ENCODE measurements around the gene DEPDC1B.
"Not testable (repeated sequence)": the region's sequence is repeated elsewhere in the genome, so short reads cannot be mapped to it uniquely, and the experiment has no call there.

DEPDC1B gene

DNA sequence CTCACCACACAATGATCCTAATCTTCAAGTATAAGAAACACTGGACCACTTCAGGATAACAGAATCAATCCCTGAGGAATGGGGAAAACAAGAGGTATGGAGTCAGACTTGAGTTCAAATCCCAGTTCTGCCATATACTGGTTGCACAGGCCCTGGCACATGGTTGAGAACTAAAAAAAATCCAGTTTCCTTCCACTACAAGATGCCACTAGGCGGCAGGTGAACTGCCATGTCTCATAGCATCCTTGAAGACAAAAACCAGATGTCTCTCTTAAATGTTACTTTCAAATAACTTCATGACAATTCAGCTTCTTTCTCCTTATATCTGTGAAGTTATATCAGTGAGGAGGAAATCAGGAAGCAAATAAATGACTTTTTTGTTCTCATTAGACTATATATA is 11.0 kb downstream of the DEPDC1B start:
- DNase-seq = no peak
- no peak overlapping the region for H3K27ac ChIP-seq
- no peaks in the 10 kb centered on the region for H3K27me3 ChIP-seq (replicated peaks)
- in situ Hi-C loops (cut with HindIII; ENCODE audit: low pct_ligation_motif_present, low sequenced_read_pairs) = no loop called here
- H3K36me3 ChIP-seq (replicated peaks) = no peaks in the 10 kb centered on the region
- no peak overlapping the region for H3K4me3 ChIP-seq (ENCODE audit: low read depth, low read length)
- TF ChIP-seq CTCF (IDR thresholded peaks at IDR 0.05; ENCODE audit: low read depth, low read length, missing control alignments) = peak; percentile 13

DNA sequence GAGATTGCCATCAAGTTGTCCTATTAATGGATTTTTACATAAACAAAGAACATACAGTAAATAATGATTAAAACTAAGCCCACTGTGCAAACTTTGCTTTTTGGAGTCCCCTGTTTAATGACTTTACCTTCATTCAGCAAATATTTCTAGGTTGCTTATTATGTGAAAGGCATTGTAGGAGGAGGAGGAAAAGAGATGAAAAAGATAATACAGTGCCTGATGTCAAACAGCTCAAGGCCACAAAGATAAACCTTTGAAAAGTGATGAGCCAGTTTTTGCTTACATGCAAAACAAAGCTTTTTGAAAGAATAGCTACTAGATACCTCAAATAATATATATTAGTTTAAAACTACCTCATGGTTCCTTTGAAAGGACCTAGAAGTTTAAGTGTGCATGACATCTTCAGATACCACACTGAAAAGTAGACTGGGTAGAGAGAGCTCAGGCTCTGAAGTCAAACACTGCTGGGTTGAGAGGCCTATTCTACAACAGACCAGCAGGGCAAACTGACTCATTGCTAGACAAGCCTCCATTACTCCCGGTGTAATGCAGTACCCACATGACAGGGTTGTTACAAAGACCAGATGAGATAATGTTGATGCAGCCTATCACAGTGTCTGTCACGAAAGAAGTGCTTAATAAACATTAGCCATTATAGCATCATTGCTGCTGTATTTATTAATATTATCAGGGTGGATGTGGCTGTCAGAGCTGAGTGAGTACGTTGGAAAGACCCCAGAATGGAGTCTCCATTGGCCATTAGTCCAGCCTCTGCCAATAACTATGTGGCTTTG is 11.8 kb downstream of the DEPDC1B start:
- DNase-seq = peak; percentile 80
- in situ Hi-C loops (cut with HindIII; ENCODE audit: low pct_ligation_motif_present, low sequenced_read_pairs) = no loop called here
- H3K4me3 ChIP-seq (ENCODE audit: low read depth, low read length) = no peak overlapping the region
- TF ChIP-seq CTCF (IDR thresholded peaks at IDR 0.05; ENCODE audit: low read depth, low read length, missing control alignments) = peak; percentile 71
- H3K36me3 ChIP-seq (replicated peaks) = no peaks in the 10 kb centered on the region
- no peaks in the 10 kb centered on the region for H3K27me3 ChIP-seq (replicated peaks)
- H3K27ac ChIP-seq = no peak overlapping the region

GRCh38 chr5:60686157-60686556 is 13.8 kb downstream of the DEPDC1B start:
- Histone ChIP-seq H3K27ac (no peak overlapping the region), H3K36me3 (replicated peaks) (no peaks in the 10 kb centered on the region), H3K4me3 (ENCODE audit: low read depth, low read length) (no peak overlapping the region), H3K27me3 (replicated peaks) (no peaks in the 10 kb centered on the region)
- TF ChIP-seq CTCF (IDR thresholded peaks at IDR 0.05; ENCODE audit: low read depth, low read length, missing control alignments) = no peak
- DNase-seq = no peak
- in situ Hi-C loops (cut with HindIII; ENCODE audit: low pct_ligation_motif_present, low sequenced_read_pairs) = no loop called here

GRCh38 chr5:60685700-60686099 is 14.3 kb downstream of the DEPDC1B start:
- Histone ChIP-seq H3K36me3 (replicated peaks) (no peaks in the 10 kb centered on the region), H3K27me3 (replicated peaks) (no peaks in the 10 kb centered on the region), H3K27ac (no peak overlapping the region), H3K4me3 (ENCODE audit: low read depth, low read length) (no peak overlapping the region)
- in situ Hi-C loops (cut with HindIII; ENCODE audit: low pct_ligation_motif_present, low sequenced_read_pairs) = no loop called here
- DNase-seq = no peak
- no peak for TF ChIP-seq CTCF (IDR thresholded peaks at IDR 0.05; ENCODE audit: low read depth, low read length, missing control alignments)

- no peak for TF ChIP-seq CTCF (IDR thresholded peaks at IDR 0.05; ENCODE audit: low read depth, low read length, missing control alignments)
- DNase-seq = no peak
- Histone ChIP-seq H3K27me3 (replicated peaks) (no peaks in the 10 kb centered on the region), H3K36me3 (replicated peaks) (no peaks in the 10 kb centered on the region), H3K4me3 (ENCODE audit: low read depth, low read length) (no peak overlapping the region), H3K27ac (no peak overlapping the region)
- in situ Hi-C loops (cut with HindIII; ENCODE audit: low pct_ligation_motif_present, low sequenced_read_pairs) = no loop called here
Observed at GRCh38 chr5:60685028-60685427, 14.9 kb downstream of the DEPDC1B start.

DNA sequence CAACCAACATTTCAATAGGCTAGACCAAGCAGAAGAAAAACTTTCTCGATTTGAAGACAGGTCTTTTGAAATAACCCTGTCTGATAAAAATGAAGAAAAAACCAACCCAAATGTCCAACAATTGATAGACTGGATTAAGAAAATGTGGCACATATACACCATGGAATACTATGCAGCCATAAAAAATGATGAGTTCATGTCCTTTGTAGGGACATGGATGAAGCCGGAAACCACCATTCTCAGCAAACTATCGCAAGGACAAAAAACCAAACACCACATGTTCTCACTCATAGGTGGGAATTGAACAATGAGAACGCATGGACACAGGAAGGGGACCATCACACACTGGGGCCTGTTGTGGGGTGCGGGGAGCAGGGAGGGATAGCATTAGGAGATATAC is 18.0 kb downstream of the DEPDC1B start:
- H3K27ac ChIP-seq; H3K4me3 ChIP-seq (ENCODE audit: low read depth, low read length); in situ Hi-C loops (cut with HindIII; ENCODE audit: low pct_ligation_motif_present, low sequenced_read_pairs); DNase-seq; H3K36me3 ChIP-seq (replicated peaks); H3K27me3 ChIP-seq (replicated peaks): not testable (repeated sequence)
